Neuronal stem cell (in vitro differentiated cells): ENCODE measurements around the gene S1PR2.
"Not testable (repeated sequence)": the region's sequence is repeated elsewhere in the genome, so short reads cannot be mapped to it uniquely, and the experiment has no call there.

Experiments used
- DNase-seq: peaks from one replicate; pipeline ENCODE4 v3.0.0-alpha.2; 2013; ENCODE audit warnings: low spot score
- H2AFZ ChIP-seq: one replicate; pipeline ENCODE4 v1.6.1; 2013; ENCODE audit warnings: mild to moderate bottlenecking, low read length, inconsistent platforms
- H2AK5ac ChIP-seq: 2 replicates; pipeline ENCODE4 v1.6.1; 2013; ENCODE audit warnings: low read depth, mild to moderate bottlenecking, inconsistent platforms, low read length, moderate library complexity, mixed read lengths
- H2BK120ac ChIP-seq: 2 replicates; pipeline ENCODE4 v1.6.1; 2013; ENCODE audit warnings: low read depth, mild to moderate bottlenecking, inconsistent platforms, low read length, moderate library complexity, mixed read lengths
- H2BK12ac ChIP-seq: one replicate; pipeline ENCODE4 v1.6.1; 2013; ENCODE audit warnings: low read length, inconsistent platforms
- H2BK15ac ChIP-seq: 2 replicates; pipeline ENCODE4 v1.6.1; 2013; ENCODE audit warnings: mild to moderate bottlenecking, low read length, inconsistent platforms, mixed read lengths
- H2BK5ac ChIP-seq: one replicate; pipeline ENCODE4 v1.6.1; 2013; ENCODE audit warnings: inconsistent platforms, mild to moderate bottlenecking, low read length, moderate library complexity
- H3K14ac ChIP-seq: one replicate; pipeline ENCODE4 v1.6.1; 2013; ENCODE audit warnings: low read length, inconsistent platforms
- H3K18ac ChIP-seq: 2 replicates; pipeline ENCODE4 v1.6.1; 2013; ENCODE audit warnings: low read length, inconsistent platforms
- H3K23ac ChIP-seq: 2 replicates; pipeline ENCODE4 v1.6.1; 2013; ENCODE audit warnings: low read depth, mild to moderate bottlenecking, mixed read lengths, low read length, inconsistent platforms; ENCODE audit not compliant: poor library complexity
- H3K27ac ChIP-seq: replicated peaks from 3 replicates; pipeline ENCODE4 v1.5.1; 2013; ENCODE audit warnings: low read length, inconsistent platforms
- H3K27me3 ChIP-seq, 3 experiments: 2 replicates each; pipeline ENCODE4 v1.6.1; 2013; ENCODE audit warnings: low read length in 3 of 3, mild to moderate bottlenecking in 2 of 3, inconsistent platforms in 1 of 3, low read depth in 1 of 3, mixed read lengths in 1 of 3, moderate library complexity in 1 of 3; ENCODE audit not compliant: control insufficient read depth in 3 of 3, insufficient read depth in 3 of 3
- H3K36me3 ChIP-seq, 2 donors: replicated peaks in 1 of 2; 2 replicates each; pipeline ENCODE4 v1.6.1; 2013; ENCODE audit warnings: low read length in 2 of 2; ENCODE audit not compliant: control insufficient read depth in 2 of 2, insufficient read depth in 2 of 2
- H3K4ac ChIP-seq: 2 replicates; pipeline ENCODE4 v1.6.1; 2013; ENCODE audit warnings: inconsistent platforms, mild to moderate bottlenecking, low read length, moderate library complexity
- H3K4me1 ChIP-seq, 2 donors: 1 replicate in 1 of 2; 2 replicates in 1 of 2; pipeline ENCODE4 v1.6.1; 2013; ENCODE audit warnings: low read length in 2 of 2, low read depth in 1 of 2; ENCODE audit not compliant: control insufficient read depth in 2 of 2, insufficient read depth in 1 of 2
- H3K4me2 ChIP-seq: one replicate; pipeline ENCODE4 v1.6.1; 2013; ENCODE audit warnings: mild to moderate bottlenecking, low read length, inconsistent platforms; ENCODE audit not compliant: insufficient read depth, poor library complexity, severe bottlenecking
- H3K4me3 ChIP-seq, 2 donors: 2 replicates each; pipeline ENCODE4 v1.5.1; 2013; ENCODE audit warnings: low read length in 2 of 2, mild to moderate bottlenecking in 2 of 2, inconsistent platforms in 1 of 2, moderate library complexity in 1 of 2
- H3K79me1 ChIP-seq: one replicate; pipeline ENCODE4 v1.6.1; 2013; ENCODE audit warnings: low read depth, mild to moderate bottlenecking, inconsistent platforms, low read length, moderate library complexity
- H3K9ac ChIP-seq: one replicate; pipeline ENCODE4 v1.6.1; 2013; ENCODE audit warnings: mild to moderate bottlenecking, low read depth, low read length, inconsistent platforms; ENCODE audit not compliant: poor library complexity
- H3K9me3 ChIP-seq, 2 donors: replicated peaks in 1 of 2; 2 replicates each; pipeline versions ENCODE3 to v1.6.1; 2013; ENCODE audit warnings: low read length in 2 of 2, mild to moderate bottlenecking in 2 of 2, inconsistent platforms in 1 of 2, low read depth in 1 of 2, mixed read lengths in 1 of 2, moderate library complexity in 1 of 2; ENCODE audit not compliant: control insufficient read depth in 2 of 2, insufficient read depth in 1 of 2
- H4K8ac ChIP-seq: one replicate; pipeline ENCODE4 v1.6.1; 2013; ENCODE audit warnings: low read depth, mild to moderate bottlenecking, inconsistent platforms, low read length, moderate library complexity
- H4K91ac ChIP-seq: one replicate; pipeline ENCODE4 v1.6.1; 2013; ENCODE audit warnings: low read length, low read depth, mild to moderate bottlenecking, inconsistent platforms; ENCODE audit not compliant: poor library complexity
- WGBS, 2 donors: extraction: QIAGEN DNeasy Blood & Tissue Kit; methylation state at CpG; one replicate each; pipeline ENCODE4 v1.1.7; 2013; ENCODE audit warnings: missing lambda C conversion rate in 2 of 2, mixed read lengths in 1 of 2; ENCODE audit not compliant: insufficient read length in 2 of 2, insufficient replicate concordance in 1 of 2; ENCODE audit errors: extremely low coverage in 2 of 2; 5-methylcytosine and 5-hydroxymethylcytosine counted together

The S1PR2 gene

DNA sequence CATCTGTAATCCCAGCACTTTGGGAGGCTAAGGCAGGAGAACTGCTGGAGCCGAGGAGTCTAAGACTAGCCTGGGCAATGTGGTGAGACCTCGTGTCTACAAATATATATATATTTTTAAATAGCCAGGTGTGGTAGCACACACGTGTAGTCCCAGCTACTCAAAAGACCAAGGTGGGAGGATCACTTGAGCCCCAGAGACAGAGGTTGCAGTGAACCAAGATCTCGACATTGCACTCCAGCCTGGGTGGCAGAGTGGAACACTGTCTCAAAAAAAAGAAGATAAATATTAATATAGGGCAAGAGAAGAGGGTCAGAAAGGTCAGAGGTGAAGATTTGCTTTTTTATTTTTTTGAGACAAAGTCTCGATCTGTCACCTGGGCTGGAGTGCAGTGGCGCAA lies 15.4 kb upstream of the S1PR2 start:
- no peaks in the 10 kb centered on the region for H3K27me3 ChIP-seq
- no peak overlapping the region for H2AK5ac ChIP-seq
- H3K23ac ChIP-seq: no peak overlapping the region
- H3K27ac ChIP-seq: no peak overlapping the region
- H3K36me3 ChIP-seq: no peaks in the 10 kb centered on the region
- no peak overlapping the region for H3K4me2 ChIP-seq
- H3K9me3 ChIP-seq: no peaks in the 10 kb centered on the region
- WGBS, 2 donors: no CpG with 5 or more reads among the region's 6 CpGs
- H2AFZ ChIP-seq: no peak overlapping the region
- H3K14ac ChIP-seq: no peak overlapping the region
- H2BK15ac ChIP-seq: no peak overlapping the region
- no peak overlapping the region for H2BK5ac ChIP-seq
- no peak overlapping the region for H3K18ac ChIP-seq
- no peak overlapping the region for H3K9ac ChIP-seq
- H3K4ac ChIP-seq: no peak overlapping the region
- no peak overlapping the region for H2BK12ac ChIP-seq
- H4K8ac ChIP-seq: no peak overlapping the region
- no peak overlapping the region for H4K91ac ChIP-seq
- no peaks in the 10 kb centered on the region for H3K79me1 ChIP-seq
- no peak for DNase-seq
- H3K4me3 ChIP-seq: no peak overlapping the region
- H2BK120ac ChIP-seq: no peak overlapping the region
- peaks cover 0 to 6% of the 10 kb centered on the region in 2 donors for H3K4me1 ChIP-seq

DNA sequence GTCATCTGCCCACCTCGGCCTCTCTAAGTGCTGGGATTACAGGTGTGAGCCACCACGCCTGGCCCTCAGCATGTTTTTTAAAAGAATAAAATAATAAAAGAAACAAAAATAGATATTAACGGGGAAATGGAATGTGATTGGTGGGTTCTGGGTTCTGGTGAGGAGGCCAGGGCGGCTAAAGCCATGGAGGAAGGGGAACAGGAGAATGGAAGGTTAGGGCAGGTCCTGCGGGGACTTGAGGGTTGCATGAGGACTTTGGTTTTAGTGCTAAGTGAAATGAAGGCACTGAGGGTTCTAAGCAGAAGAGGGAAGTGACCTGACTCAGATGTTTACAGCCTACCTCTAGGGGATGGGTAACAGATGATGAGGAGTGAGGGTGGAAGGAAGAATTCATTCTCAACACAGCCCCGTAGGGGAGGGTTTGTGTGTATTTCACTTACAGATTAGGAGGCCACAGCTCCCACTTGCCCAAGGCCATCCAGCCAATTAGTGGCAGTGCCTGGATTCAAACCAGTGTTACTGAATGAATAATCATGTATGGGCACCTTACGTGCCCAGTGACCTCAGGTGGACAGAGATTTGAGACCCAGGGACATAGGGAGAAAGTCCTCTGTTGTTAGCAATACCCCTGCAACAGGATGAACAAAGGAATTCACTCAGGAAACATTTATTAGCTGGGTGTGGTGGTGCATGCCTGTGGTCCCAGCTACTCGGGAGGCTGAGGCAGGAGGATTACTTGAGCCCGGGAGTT lies 14.2 kb upstream of the S1PR2 start:
- H2BK15ac ChIP-seq: no peak overlapping the region
- no peaks in the 10 kb centered on the region for H3K79me1 ChIP-seq
- H2AK5ac ChIP-seq: no peak overlapping the region
- H4K91ac ChIP-seq: no peak overlapping the region
- no peak overlapping the region for H3K4me3 ChIP-seq
- no peak overlapping the region for H3K4me2 ChIP-seq
- 100% methylated on average over 1 of the region's 9 CpGs; no CpG with 5 or more reads in 1 of the 2 donors for WGBS, 2 donors
- H3K9me3 ChIP-seq: no peaks in the 10 kb centered on the region
- H3K27me3 ChIP-seq: no peaks in the 10 kb centered on the region
- no peak for DNase-seq
- no peak overlapping the region for H3K9ac ChIP-seq
- H3K14ac ChIP-seq: no peak overlapping the region
- H2BK5ac ChIP-seq: no peak overlapping the region
- no peak overlapping the region for H3K23ac ChIP-seq
- no peak overlapping the region for H3K27ac ChIP-seq
- no peak overlapping the region for H3K4ac ChIP-seq
- no peak overlapping the region for H2BK120ac ChIP-seq
- peaks cover 0 to 6% of the 10 kb centered on the region in 2 donors for H3K4me1 ChIP-seq
- no peak overlapping the region for H2BK12ac ChIP-seq
- H4K8ac ChIP-seq: no peak overlapping the region
- H3K18ac ChIP-seq: no peak overlapping the region
- no peak overlapping the region for H2AFZ ChIP-seq
- no peaks in the 10 kb centered on the region for H3K36me3 ChIP-seq

DNA sequence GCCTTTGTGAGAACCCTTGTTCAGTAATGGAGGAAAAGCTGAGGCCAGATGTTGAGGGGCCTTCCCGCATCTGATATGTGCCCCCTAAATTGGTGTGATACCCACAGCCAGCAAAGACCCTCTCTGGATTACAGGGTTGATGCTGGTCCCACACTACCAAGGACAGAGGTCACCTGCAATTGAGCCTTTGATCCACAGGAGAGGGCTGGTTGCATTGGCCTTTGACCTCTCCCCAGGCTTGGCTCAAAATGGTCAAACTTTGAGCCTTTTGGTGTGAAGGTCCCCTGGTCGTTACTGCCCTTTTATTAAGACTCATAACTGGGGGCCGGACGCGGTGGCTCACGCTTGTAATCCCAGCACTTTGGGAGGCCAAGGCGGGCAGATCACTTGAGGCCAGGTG lies 12.5 kb upstream of the S1PR2 start:
- Histone ChIP-seq H2BK5ac (no peak overlapping the region), H3K23ac (no peak overlapping the region), H2BK120ac (no peak overlapping the region), H3K27ac (no peak overlapping the region), H3K27me3 (no peaks in the 10 kb centered on the region), H3K9me3 (no peaks in the 10 kb centered on the region), H3K4me3 (no peak overlapping the region), H2AK5ac (no peak overlapping the region), H2AFZ (no peak overlapping the region), H3K4me2 (no peak overlapping the region), H2BK12ac (no peak overlapping the region), H3K4ac (no peak overlapping the region), H4K8ac (no peak overlapping the region), H4K91ac (no peak overlapping the region), H3K36me3 (no peaks in the 10 kb centered on the region), H2BK15ac (no peak overlapping the region), H3K18ac (no peak overlapping the region), H3K14ac (no peak overlapping the region), H3K9ac (no peak overlapping the region), H3K4me1 (peaks cover 0 to 6% of the 10 kb centered on the region in 2 donors), H3K79me1 (no peaks in the 10 kb centered on the region)
- no CpG with 5 or more reads among the region's 7 CpGs for WGBS, 2 donors
- DNase-seq: no peak

DNA sequence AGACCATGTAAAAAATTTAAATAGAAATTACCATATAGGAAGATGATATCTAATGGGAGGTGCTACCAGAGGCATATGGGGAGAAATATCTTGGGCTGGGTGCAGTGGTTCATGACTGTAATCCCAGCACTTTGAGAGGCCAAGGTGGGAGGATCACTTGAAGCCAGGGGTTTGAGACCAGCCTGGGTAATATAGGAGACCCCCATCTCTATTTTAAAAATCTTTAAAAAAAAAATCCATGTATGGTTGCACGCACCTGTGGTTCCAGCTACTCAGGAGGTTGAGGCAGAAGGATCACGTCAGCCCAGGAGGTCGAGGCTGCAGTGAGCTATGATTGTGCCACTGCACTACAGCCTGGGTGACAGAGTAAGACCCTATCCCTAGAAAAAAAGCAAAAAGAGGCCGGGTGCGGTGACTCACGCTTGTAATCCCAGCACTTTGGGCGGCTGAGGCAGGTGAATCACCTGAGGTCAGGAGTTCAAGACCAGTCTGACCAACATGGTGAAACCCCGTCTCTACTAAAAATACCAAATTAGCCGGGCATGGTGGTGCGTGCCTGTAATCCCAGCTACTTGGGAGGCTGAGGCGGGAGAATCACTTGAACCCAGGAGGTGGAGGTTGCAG lies 10.8 kb upstream of the S1PR2 start:
- not testable (repeated sequence) for H2BK120ac ChIP-seq, H3K4me1 ChIP-seq, H2AK5ac ChIP-seq, H3K9ac ChIP-seq, H2BK5ac ChIP-seq, H3K9me3 ChIP-seq, H3K27me3 ChIP-seq, H2AFZ ChIP-seq, H2BK15ac ChIP-seq, H3K4me3 ChIP-seq, H3K4ac ChIP-seq, H4K8ac ChIP-seq, H3K18ac ChIP-seq, H2BK12ac ChIP-seq, H3K79me1 ChIP-seq, H3K27ac ChIP-seq, H4K91ac ChIP-seq, H3K36me3 ChIP-seq, H3K23ac ChIP-seq, DNase-seq, H3K4me2 ChIP-seq, H3K14ac ChIP-seq
- WGBS, 2 donors: no CpG with 5 or more reads among the region's 11 CpGs
